Measurements from ENCODE around the gene ZNF622. TPM values are rescaled to one million over a fixed set of nuclear protein-coding genes. Genes with fewer than 3 reads are reported as not detected.

Gene ZNF622
- total RNA-seq, 2 experiments from 2014 or later = 35.6 to 35.9 TPM

DNA sequence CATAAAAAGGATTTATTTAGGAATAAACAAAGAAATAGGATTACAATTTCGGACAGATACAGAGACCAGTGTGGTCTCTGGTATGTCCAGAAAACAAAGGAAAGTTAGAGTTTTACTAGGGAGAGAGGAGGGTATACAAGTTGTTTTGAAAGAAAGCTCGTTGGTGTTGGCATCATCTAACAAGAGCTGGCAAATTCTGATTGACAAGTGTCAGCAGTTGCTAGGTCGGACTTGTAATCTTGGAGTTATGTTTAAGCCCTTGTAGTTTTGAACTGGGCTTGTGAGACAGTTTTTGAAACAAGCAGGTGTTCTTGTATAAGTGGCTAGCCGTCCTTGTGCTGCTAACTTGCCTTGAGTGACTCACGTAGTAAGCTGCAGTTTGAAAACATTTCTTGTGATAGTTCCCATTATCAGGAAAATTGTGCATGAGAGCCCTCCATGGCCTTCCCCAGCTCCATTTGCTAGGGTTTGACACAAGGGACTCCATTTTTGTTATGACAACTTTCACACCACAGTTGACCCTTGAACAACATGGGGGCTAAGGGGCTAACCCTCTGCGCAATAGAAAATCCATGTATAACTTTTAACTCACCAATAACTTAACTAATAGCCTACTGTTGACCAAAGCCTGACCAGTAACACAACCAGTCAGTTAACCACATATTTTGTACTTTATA lies 48.1 kb downstream of the ZNF622 start:
- Mint-ChIP-seq H3K4me1 (ENCODE audit: low read depth) (no peaks in the 10 kb centered on the region), H3K36me3 (no peaks in the 10 kb centered on the region), H3K4me3 (no peak overlapping the region), H3K27me3 (peaks cover 4% of the 10 kb centered on the region), H3K9me3 (no peaks in the 10 kb centered on the region), H3K27ac (no peak overlapping the region)
- ChIA-PET CTCF (no interaction called here), POLR2A (no interaction called here)
- no peak for DNase-seq
- intact Hi-C loops (cut with micrococcal nuclease) = no loop called here

DNA sequence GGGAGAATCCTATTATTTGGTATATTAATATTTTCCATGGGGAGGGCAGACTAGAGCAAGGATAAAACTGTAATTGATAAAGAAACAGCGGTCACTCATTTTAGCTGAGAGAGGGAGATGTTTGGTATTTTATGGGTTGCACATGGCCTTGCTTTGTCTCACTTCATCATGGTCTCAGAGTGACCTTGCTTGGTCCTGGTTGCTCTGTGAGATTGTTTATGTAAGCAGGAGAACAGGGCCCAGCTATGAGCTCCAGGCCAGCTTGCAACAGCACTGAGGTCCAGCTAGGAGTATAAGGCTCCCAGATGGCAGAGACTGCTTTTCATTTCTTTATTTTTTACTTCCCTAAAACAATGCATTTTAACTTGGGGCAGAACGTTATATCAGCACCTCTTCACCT lies 50.7 kb downstream of the ZNF622 start:
- Mint-ChIP-seq H3K9me3 (no peaks in the 10 kb centered on the region), H3K27me3 (peaks cover 6% of the 10 kb centered on the region), H3K27ac (no peak overlapping the region), H3K36me3 (no peaks in the 10 kb centered on the region), H3K4me3 (no peak overlapping the region), H3K4me1 (ENCODE audit: low read depth) (no peaks in the 10 kb centered on the region)
- no peak for DNase-seq
- ChIA-PET POLR2A (no interaction called here), CTCF (no interaction called here)
- intact Hi-C loops (cut with micrococcal nuclease) = no loop called here

DNA sequence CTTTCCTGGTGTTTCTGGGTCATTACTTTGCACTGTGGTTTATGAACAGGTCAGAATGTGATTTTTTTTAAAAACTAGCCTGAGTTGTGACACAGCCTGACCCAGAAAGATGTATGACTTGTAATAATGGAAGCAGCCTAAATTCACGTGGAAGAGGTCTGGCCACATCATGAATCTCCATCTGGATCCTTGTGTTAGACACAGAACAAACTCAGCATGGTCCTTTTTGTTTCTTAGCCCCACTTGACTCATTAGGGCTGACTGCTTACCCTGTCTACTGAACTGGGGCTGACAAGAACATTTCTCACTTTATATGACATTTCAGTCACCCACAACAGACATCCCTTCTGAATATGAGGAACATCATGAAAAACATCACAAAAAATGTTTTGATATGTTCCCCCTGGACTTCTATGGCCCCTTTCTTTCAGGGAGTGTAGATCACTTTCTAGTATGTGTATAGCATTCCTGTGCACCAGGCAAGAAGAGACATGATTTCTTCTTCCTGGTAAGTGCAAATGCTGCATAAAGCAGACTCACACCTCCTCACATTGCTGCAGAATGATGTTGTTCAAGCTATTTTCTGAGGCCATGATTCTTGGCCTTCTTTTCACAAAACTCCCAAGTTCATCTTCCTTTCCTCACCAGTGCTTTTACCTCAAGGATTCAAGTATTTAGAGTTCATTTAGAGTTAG lies 52.3 kb downstream of the ZNF622 start:
- H3K4me3 Mint-ChIP-seq = no peak overlapping the region
- peaks cover 6% of the 10 kb centered on the region for H3K27me3 Mint-ChIP-seq
- no peaks in the 10 kb centered on the region for H3K9me3 Mint-ChIP-seq
- ChIA-PET POLR2A (no interaction called here), CTCF (no interaction called here)
- DNase-seq = no peak
- H3K4me1 Mint-ChIP-seq (ENCODE audit: low read depth) = no peaks in the 10 kb centered on the region
- no peak overlapping the region for H3K27ac Mint-ChIP-seq
- no peaks in the 10 kb centered on the region for H3K36me3 Mint-ChIP-seq
- intact Hi-C loops (cut with micrococcal nuclease) = no loop called here

DNA sequence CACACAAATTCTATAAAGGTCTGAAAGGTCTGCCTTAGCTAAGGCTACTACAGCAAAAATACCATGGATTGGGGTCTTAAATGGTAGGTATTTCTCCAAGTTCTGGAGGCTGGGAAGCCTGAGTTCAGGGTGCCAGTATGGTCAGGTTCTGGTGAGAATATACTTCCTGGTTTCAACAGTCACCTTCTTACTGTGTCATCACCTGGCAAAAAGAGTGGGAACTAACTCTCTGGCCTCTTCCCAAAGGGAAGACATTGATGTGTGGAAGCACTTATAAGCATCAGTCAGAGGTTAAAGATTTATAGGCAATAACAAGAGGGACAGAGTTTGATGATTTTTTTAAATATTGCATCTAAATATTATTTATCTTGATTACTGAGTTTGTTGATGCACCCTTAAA lies 53.0 kb downstream of the ZNF622 start:
- H3K36me3 Mint-ChIP-seq = no peaks in the 10 kb centered on the region
- no peak for DNase-seq
- POLR2A ChIA-PET = no interaction called here
- no peak overlapping the region for H3K27ac Mint-ChIP-seq
- intact Hi-C loops (cut with micrococcal nuclease) = no loop called here
- H3K4me3 Mint-ChIP-seq = no peak overlapping the region
- no peaks in the 10 kb centered on the region for H3K4me1 Mint-ChIP-seq (ENCODE audit: low read depth)
- peaks cover 10% of the 10 kb centered on the region for H3K27me3 Mint-ChIP-seq
- CTCF ChIA-PET = no interaction called here
- no peaks in the 10 kb centered on the region for H3K9me3 Mint-ChIP-seq

- H3K4me1 Mint-ChIP-seq (ENCODE audit: low read depth) = no peaks in the 10 kb centered on the region
- no peaks in the 10 kb centered on the region for H3K9me3 Mint-ChIP-seq
- H3K36me3 Mint-ChIP-seq = no peaks in the 10 kb centered on the region
- H3K27me3 Mint-ChIP-seq = peaks cover 10% of the 10 kb centered on the region
- no peak overlapping the region for H3K4me3 Mint-ChIP-seq
- ChIA-PET CTCF (no interaction called here), POLR2A (no interaction called here)
- no peak for DNase-seq
- no peak overlapping the region for H3K27ac Mint-ChIP-seq
- intact Hi-C loops (cut with micrococcal nuclease) = no loop called here
These were observed 53.7 kb downstream of the ZNF622 start for GRCh38 chr5:16411741-16412455.

GRCh38 chr5:16411235-16411634 lies 54.4 kb downstream of the ZNF622 start:
- Mint-ChIP-seq H3K27ac (no peak overlapping the region), H3K4me3 (no peak overlapping the region), H3K4me1 (ENCODE audit: low read depth) (no peaks in the 10 kb centered on the region), H3K9me3 (no peaks in the 10 kb centered on the region), H3K27me3 (peaks cover 10% of the 10 kb centered on the region), H3K36me3 (no peaks in the 10 kb centered on the region)
- POLR2A ChIA-PET = no interaction called here
- no peak for DNase-seq
- intact Hi-C loops (cut with micrococcal nuclease) = no loop called here
- CTCF ChIA-PET = no interaction called here

GRCh38 chr5:16410338-16410737 lies 55.3 kb downstream of the ZNF622 start:
- POLR2A ChIA-PET = no interaction called here
- intact Hi-C loops (cut with micrococcal nuclease) = no loop called here
- no peak for DNase-seq
- H3K27ac Mint-ChIP-seq = no peak overlapping the region
- no peaks in the 10 kb centered on the region for H3K4me1 Mint-ChIP-seq (ENCODE audit: low read depth)
- H3K9me3 Mint-ChIP-seq = no peaks in the 10 kb centered on the region
- no peak overlapping the region for H3K4me3 Mint-ChIP-seq
- H3K36me3 Mint-ChIP-seq = no peaks in the 10 kb centered on the region
- CTCF ChIA-PET = no interaction called here
- peaks cover 10% of the 10 kb centered on the region for H3K27me3 Mint-ChIP-seq

DNA sequence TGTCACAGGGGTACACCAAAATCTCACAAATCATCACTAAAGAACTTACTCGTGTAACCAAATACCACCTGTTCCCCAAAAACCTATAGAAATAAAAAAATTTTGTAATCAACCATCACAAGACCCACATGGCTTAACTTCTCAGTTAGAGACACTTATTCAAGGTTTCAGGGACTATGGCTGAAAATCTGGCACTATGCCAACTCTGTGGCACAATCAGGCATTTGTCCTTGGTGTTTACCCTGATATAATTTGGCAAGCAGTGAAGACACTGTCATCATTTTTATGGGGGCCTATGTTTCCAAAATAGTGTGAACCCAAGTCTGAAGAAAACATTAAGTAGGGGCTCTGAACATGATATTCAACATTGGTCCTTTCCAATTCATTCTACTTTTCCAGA lies 59.0 kb downstream of the ZNF622 start:
- Mint-ChIP-seq H3K36me3 (no peaks in the 10 kb centered on the region), H3K9me3 (no peaks in the 10 kb centered on the region), H3K27me3 (peaks cover 8% of the 10 kb centered on the region), H3K4me3 (no peak overlapping the region), H3K27ac (no peak overlapping the region), H3K4me1 (ENCODE audit: low read depth) (no peaks in the 10 kb centered on the region)
- CTCF ChIA-PET = no interaction called here
- POLR2A ChIA-PET = no interaction called here
- DNase-seq = no peak
- intact Hi-C loops (cut with micrococcal nuclease) = no loop called here

- no peak for DNase-seq
- no peaks in the 10 kb centered on the region for H3K36me3 Mint-ChIP-seq
- H3K27ac Mint-ChIP-seq = no peak overlapping the region
- CTCF ChIA-PET = no interaction called here
- H3K4me1 Mint-ChIP-seq (ENCODE audit: low read depth) = no peaks in the 10 kb centered on the region
- POLR2A ChIA-PET = no interaction called here
- H3K4me3 Mint-ChIP-seq = no peak overlapping the region
- H3K9me3 Mint-ChIP-seq = no peaks in the 10 kb centered on the region
- H3K27me3 Mint-ChIP-seq = peaks cover 10% of the 10 kb centered on the region
- intact Hi-C loops (cut with micrococcal nuclease) = no loop called here
These were observed 59.6 kb downstream of the ZNF622 start for GRCh38 chr5:16406023-16406422.

Other genes starting within 250 kb of the ZNF622 start
- 10 to 100 TPM in 1 of 2 experiments, 1 to 10 TPM in 1; 8.1 to 10.1 TPM for gene RETREG1, start 151.2 kb upstream of the ZNF622 start, total RNA-seq